A673 (cell line): ENCODE results near the gene FBXW5.

ENCODE experiments used
- CTCF ChIP-seq: fragments of 300-800, 200-600 bp; sonication (generic); conservative IDR thresholded peaks from 2 replicates; pipeline ENCODE4 v1.5.1; 2017; ENCODE audit warnings: low read depth, mild to moderate bottlenecking, antibody characterized with exemption, low read length, moderate library complexity, mixed read lengths
- EZH2 ChIP-seq: fragments of 200-600 bp; sonication (generic); IDR thresholded peaks from 2 replicates; pipeline ENCODE4 v1.6.1; 2017; ENCODE audit warnings: borderline replicate concordance, low read depth, mild to moderate bottlenecking, mixed read lengths, antibody characterized with exemption, low read length; ENCODE audit not compliant: poor library complexity, severe bottlenecking

- no peak for TF ChIP-seq CTCF
- TF ChIP-seq EZH2 = no peak
These were observed 29.4 kb upstream of the FBXW5 start for GRCh38 chr9:136973618-136974617.
